Smooth muscle cell (in vitro differentiated cells): Measurements from ENCODE around the gene ADCK2. TPM values are rescaled to one million over a fixed set of nuclear protein-coding genes. Genes with fewer than 3 reads are reported as not detected.

ENCODE experiments used
- DNase-seq: peaks from one replicate; lab custom pipeline; 2025; ENCODE audit not compliant: unreplicated experiment; lab: John Stamatoyannopoulos, UW
- H2AFZ ChIP-seq: fragments of 200-600 bp; sonication (generic); 2 replicates; pipeline ENCODE4 v1.6.0; 2016; ENCODE audit warnings: antibody characterized with exemption, low read depth, mild to moderate bottlenecking
- H3F3A ChIP-seq: fragments of 200-600 bp; sonication (generic); 2 replicates; pipeline ENCODE4 v1.6.0; 2017; ENCODE audit warnings: antibody characterized with exemption, low read depth
- H3K27ac ChIP-seq: fragments of 200-600 bp; sonication (generic); 2 replicates; pipeline ENCODE4 v1.5.1; 2016; ENCODE audit warnings: low read depth, mild to moderate bottlenecking
- H3K27me3 ChIP-seq: fragments of 200-600 bp; sonication (generic); 2 replicates; pipeline ENCODE4 v1.6.1; 2016; ENCODE audit warnings: low read depth, mild to moderate bottlenecking
- H3K36me3 ChIP-seq: fragments of 200-600 bp; sonication (generic); 2 replicates; pipeline ENCODE4 v1.5.1; 2016; ENCODE audit warnings: low read depth
- H3K4me1 ChIP-seq: fragments of 200-600 bp; sonication (generic); 2 replicates; pipeline ENCODE4 v1.5.1; 2016; ENCODE audit warnings: low read depth
- H3K4me2 ChIP-seq: fragments of 200-600 bp; sonication (generic); 2 replicates; pipeline ENCODE4 v1.6.0; 2016; ENCODE audit warnings: mild to moderate bottlenecking
- H3K4me3 ChIP-seq: fragments of 200-600 bp; sonication (generic); 2 replicates; pipeline ENCODE4 v1.5.1; 2016; ENCODE audit warnings: mild to moderate bottlenecking
- H3K79me2 ChIP-seq: fragments of 200-600 bp; sonication (generic); 2 replicates; pipeline ENCODE4 v1.6.0; 2016; ENCODE audit warnings: low read depth, mild to moderate bottlenecking
- H3K9ac ChIP-seq: fragments of 200-600 bp; sonication (generic); 2 replicates; pipeline ENCODE4 v1.6.0; 2016; ENCODE audit warnings: low read depth
- H3K9me3 ChIP-seq: fragments of 200-600 bp; sonication (generic); replicated peaks from 2 replicates; pipeline ENCODE4 v1.5.1; 2016; ENCODE audit warnings: low read depth
- H4K20me1 ChIP-seq: fragments of 200-600 bp; sonication (generic); 2 replicates; pipeline ENCODE4 v1.6.0; 2016; ENCODE audit warnings: low read depth
- CTCF ChIP-seq: fragments of 200-600 bp; sonication (generic); IDR thresholded peaks from 2 replicates; pipeline ENCODE4 v1.5.1; 2017; ENCODE audit warnings: borderline replicate concordance, mild to moderate bottlenecking, antibody characterized with exemption; ENCODE audit not compliant: insufficient read depth, poor library complexity, severe bottlenecking
- WGBS: methylation state at CpG from one replicate; pipeline ENCODE4 v1.1.7; 2016; ENCODE audit warnings: low lambda C conversion rate; 5-methylcytosine and 5-hydroxymethylcytosine counted together
- polyA plus RNA-seq: library from polyadenylated mRNA; unstranded; fragments of >200 nt; fragmentation: Nextera tagmentation; extraction: Ambion mirVana; gene quantifications from 2 replicates; pipeline ENCODE4 v1.2.1, GENCODE V29; 2016
- total RNA-seq: library from RNA; depleted of rRNA; stranded (reverse); fragments of >200 nt; gene quantifications from 2 replicates; pipeline ENCODE4 v1.2.3, GENCODE V29; 2014

Gene ADCK2
- total and polyA plus RNA-seq, 2 experiments from 2014 or later: 8.0 to 10.5 TPM

- Histone ChIP-seq H3K9ac (no peak overlapping the region), H3F3A (no peaks in the 10 kb centered on the region), H3K9me3 (no peaks in the 10 kb centered on the region), H3K4me3 (no peak overlapping the region), H3K27ac (no peak overlapping the region), H3K4me2 (no peak overlapping the region), H2AFZ (no peak overlapping the region), H3K79me2 (no peaks in the 10 kb centered on the region), H4K20me1 (no peaks in the 10 kb centered on the region), H3K27me3 (no peaks in the 10 kb centered on the region), H3K4me1 (no peaks in the 10 kb centered on the region), H3K36me3 (no peaks in the 10 kb centered on the region)
- 35% methylated on average over 15 of the region's 15 CpGs for WGBS
- peak; percentile 89 for TF ChIP-seq CTCF
- DNase-seq: no peak
Observed at GRCh38 chr7:140653319-140654108, 19.2 kb upstream of the ADCK2 start.

- H3K4me2 ChIP-seq: no peak overlapping the region
- no peaks in the 10 kb centered on the region for H3K4me1 ChIP-seq
- H3K27ac ChIP-seq: no peak overlapping the region
- H3K4me3 ChIP-seq: no peak overlapping the region
- DNase-seq: no peak
- TF ChIP-seq CTCF: no peak
- WGBS: 88% methylated on average over 2 of the region's 2 CpGs
- no peak overlapping the region for H2AFZ ChIP-seq
- no peaks in the 10 kb centered on the region for H3F3A ChIP-seq
- no peaks in the 10 kb centered on the region for H3K9me3 ChIP-seq
- no peaks in the 10 kb centered on the region for H3K27me3 ChIP-seq
- no peaks in the 10 kb centered on the region for H3K36me3 ChIP-seq
- no peaks in the 10 kb centered on the region for H3K79me2 ChIP-seq
- no peak overlapping the region for H3K9ac ChIP-seq
- no peaks in the 10 kb centered on the region for H4K20me1 ChIP-seq
Observed at GRCh38 chr7:140654109-140654387, 18.7 kb upstream of the ADCK2 start.

- Histone ChIP-seq H3K79me2 (no peaks in the 10 kb centered on the region), H3F3A (no peaks in the 10 kb centered on the region), H3K27me3 (no peaks in the 10 kb centered on the region), H4K20me1 (no peaks in the 10 kb centered on the region), H3K27ac (no peak overlapping the region), H3K36me3 (no peaks in the 10 kb centered on the region), H3K4me2 (no peak overlapping the region), H3K4me1 (no peaks in the 10 kb centered on the region), H3K9ac (no peak overlapping the region), H3K4me3 (no peak overlapping the region), H2AFZ (no peak overlapping the region), H3K9me3 (no peaks in the 10 kb centered on the region)
- DNase-seq: no peak
- WGBS: 88% methylated on average over 4 of the region's 4 CpGs
- TF ChIP-seq CTCF: no peak
Observed at GRCh38 chr7:140654661-140655060, 18.1 kb upstream of the ADCK2 start.
